Thyroid gland (tissue), 4 donors: ENCODE measurements around the gene TMEM131. TPM values are rescaled to one million over a fixed set of nuclear protein-coding genes. Genes with fewer than 3 reads are reported as not detected.
"Not testable (repeated sequence)": the region's sequence is repeated elsewhere in the genome, so short reads cannot be mapped to it uniquely, and the experiment has no call there.

Experiments
- DNase-seq, 2 donors: peaks; one replicate each; pipeline ENCODE4 v3.0.0-alpha.2; 2019
- H3K27ac ChIP-seq, 3 donors: fragments of 200-600 bp; sonication (generic); 1 replicate in 2 of 3; 2 replicates in 1 of 3; pipeline ENCODE4 v1.5.1; 2016 to 2019; ENCODE audit warnings: mild to moderate bottlenecking in 1 of 3, moderate library complexity in 1 of 3
- H3K27me3 ChIP-seq: fragments of 200-600 bp; sonication (generic); one replicate; pipeline ENCODE4 v1.5.1; 2019
- H3K36me3 ChIP-seq, 2 donors: fragments of 200-600 bp; sonication (generic); one replicate each; pipeline ENCODE4 v1.5.1; 2016 to 2019
- H3K4me1 ChIP-seq, 2 donors: fragments of 200-600 bp; sonication (generic); one replicate each; pipeline ENCODE4 v1.5.1; 2017 to 2019
- H3K4me3 ChIP-seq, 3 donors: fragments of 200-600 bp; sonication (generic); replicated peaks in 1 of 3; 1 replicate in 2 of 3; 2 replicates in 1 of 3; pipeline ENCODE4 v1.5.1; 2016; ENCODE audit warnings: mild to moderate bottlenecking in 1 of 3
- H3K9me3 ChIP-seq: fragments of 200-600 bp; sonication (generic); one replicate; pipeline ENCODE4 v1.5.1; 2017
- CTCF ChIP-seq, 6 experiments: fragments of 200-600 bp in 3 of 6; fragments of 450-650 bp in 3 of 6; sonication (generic) in 3 of 6; IDR thresholded peaks; one replicate each; pipeline ENCODE4 v1.5.1; 2016 to 2019; ENCODE audit warnings: antibody characterized with exemption in 6 of 6, mild to moderate bottlenecking in 2 of 6, inconsistent platforms in 1 of 6, moderate library complexity in 1 of 6
- POLR2A ChIP-seq, 2 donors: fragments of 450-650 bp; IDR thresholded peaks; one replicate each; pipeline ENCODE4 v1.6.1; 2017; ENCODE audit warnings: antibody characterized with exemption in 2 of 2, mild to moderate bottlenecking in 2 of 2, moderate library complexity in 1 of 2
- WGBS, 2 donors: methylation state at CpG; one replicate each; pipeline ENCODE4 v1.1.5; 2017; 5-methylcytosine and 5-hydroxymethylcytosine counted together
- intact Hi-C: fragments of 100-400 bp; cut with DNase I; formaldehyde crosslinking; loops from one replicate; pipeline ENCODE4 v1.15.1; 2023
- total RNA-seq, 4 donors: library from RNA; depleted of rRNA; stranded (reverse); fragments of >200 nt; gene quantifications; one replicate each; pipeline ENCODE4 v1.2.3, GENCODE V29; 2016

TMEM131 gene
- total RNA-seq, 4 donors from 2014 or later: 28.6 to 47.0 (median 35.2) TPM

- peak in 1 of 2 donors; percentile 50 for TF ChIP-seq POLR2A (IDR thresholded peaks at IDR 0.05)
- TF ChIP-seq CTCF (IDR thresholded peaks at IDR 0.05): peak in 5 of 6 experiments; percentile 15 to 47 (median 25)
- WGBS, 2 donors: 33 to 41% methylated on average over 5 of the region's 5 CpGs
- peaks cover 14 to 21% of the 10 kb centered on the region in 2 donors for H3K4me1 ChIP-seq
- no peaks in the 10 kb centered on the region for H3K9me3 ChIP-seq
- DNase-seq: peak; percentile 63 to 64
- no peak overlapping the region for H3K4me3 ChIP-seq
- intact Hi-C loops: no loop called here
- peak overlapping the region; percentile 56 to 78 (median 60) for H3K27ac ChIP-seq
- H3K27me3 ChIP-seq: no peaks in the 10 kb centered on the region
- H3K36me3 ChIP-seq: no peaks in the 10 kb centered on the region
Measured at GRCh38 chr2:97957432-97958183, 38.1 kb downstream of the TMEM131 start.

GRCh38 chr2:97956753-97957152 lies 39.0 kb downstream of the TMEM131 start:
- H3K9me3 ChIP-seq, H3K27me3 ChIP-seq, intact Hi-C loops, H3K36me3 ChIP-seq, H3K4me3 ChIP-seq, DNase-seq: not testable (repeated sequence)
- WGBS, 2 donors: 90% methylated on average over 13 of the region's 13 CpGs
- Histone ChIP-seq H3K4me1 (peaks cover 14 to 21% of the 10 kb centered on the region in 2 donors), H3K27ac (peak overlapping the region in 2 of 3 donors; percentile 60 to 78)

GRCh38 chr2:97953853-97954252 lies 41.9 kb downstream of the TMEM131 start:
- H3K4me3 ChIP-seq: no peak overlapping the region
- TF ChIP-seq CTCF (IDR thresholded peaks at IDR 0.05): no peak
- TF ChIP-seq POLR2A (IDR thresholded peaks at IDR 0.05): no peak
- intact Hi-C loops: no loop called here
- no peak overlapping the region for H3K27ac ChIP-seq
- H3K9me3 ChIP-seq: no peaks in the 10 kb centered on the region
- 91 to 92% methylated on average over 4 of the region's 4 CpGs for WGBS, 2 donors
- no peaks in the 10 kb centered on the region for H3K27me3 ChIP-seq
- peaks cover 14 to 30% of the 10 kb centered on the region in 2 donors for H3K4me1 ChIP-seq
- no peaks in the 10 kb centered on the region for H3K36me3 ChIP-seq
- DNase-seq: no peak

- WGBS, 2 donors: 95 to 97% methylated on average over 6 of the region's 6 CpGs
Measured at GRCh38 chr2:97952357-97952756, 43.4 kb downstream of the TMEM131 start.

GRCh38 chr2:97951155-97951680 lies 44.5 kb downstream of the TMEM131 start:
- no peak overlapping the region for H3K27ac ChIP-seq
- H3K4me3 ChIP-seq: no peak overlapping the region
- 80 to 89% methylated on average over 2 of the region's 2 CpGs for WGBS, 2 donors
- H3K4me1 ChIP-seq: peaks cover 0 to 15% of the 10 kb centered on the region in 2 donors
- no peaks in the 10 kb centered on the region for H3K36me3 ChIP-seq
- H3K9me3 ChIP-seq: no peaks in the 10 kb centered on the region
- DNase-seq: no peak
- intact Hi-C loops: no loop called here
- no peaks in the 10 kb centered on the region for H3K27me3 ChIP-seq
- TF ChIP-seq CTCF (IDR thresholded peaks at IDR 0.05) (no peak), POLR2A (IDR thresholded peaks at IDR 0.05) (no peak)

More at GRCh38 chr2:97952357-97952756, 43.4 kb downstream of the TMEM131 start:
- DNase-seq: no peak
- Histone ChIP-seq H3K27ac (no peak overlapping the region), H3K4me1 (peaks cover 3 to 16% of the 10 kb centered on the region in 2 donors), H3K27me3 (no peaks in the 10 kb centered on the region), H3K4me3 (no peak overlapping the region), H3K36me3 (no peaks in the 10 kb centered on the region), H3K9me3 (no peaks in the 10 kb centered on the region)
- TF ChIP-seq CTCF (IDR thresholded peaks at IDR 0.05): no peak
- TF ChIP-seq POLR2A (IDR thresholded peaks at IDR 0.05): no peak
- intact Hi-C loops: no loop called here
